Kidney (tissue), 14 donors: ENCODE data around the gene BRPF3. TPM values are rescaled to one million over a fixed set of nuclear protein-coding genes. Genes with fewer than 3 reads are reported as not detected.

ENCODE experiments used
- DNase-seq, 5 donors: peaks; one replicate each; pipeline ENCODE4 v3.0.0-alpha.2; 2013 to 2020
- FAIRE-seq: peaks from 2 replicates; lab custom pipeline; 2012; peaks lifted over from hg19 to GRCh38; lab: Jason Lieb, UNC
- H3K27ac ChIP-seq, 2 donors: one replicate each; pipeline ENCODE4 v1.7.0; 2013; ENCODE audit warnings: low read depth in 2 of 2, low read length in 2 of 2, inconsistent platforms in 1 of 2
- H3K27me3 ChIP-seq: one replicate; pipeline ENCODE4 v1.7.1; 2013; ENCODE audit warnings: low read length, inconsistent platforms; ENCODE audit not compliant: control insufficient read depth, insufficient read depth
- H3K36me3 ChIP-seq, 3 donors: one replicate each; pipeline versions ENCODE4 v1.7.0 to v1.7.1; 2013; ENCODE audit warnings: low read length in 3 of 3, control low read depth in 1 of 3, inconsistent platforms in 1 of 3; ENCODE audit not compliant: insufficient read depth in 3 of 3, control insufficient read depth in 2 of 3
- H3K4me1 ChIP-seq, 3 donors: one replicate each; pipeline versions ENCODE4 v1.7.0 to v1.7.1; 2013; ENCODE audit warnings: low read length in 3 of 3, inconsistent platforms in 1 of 3, low read depth in 1 of 3; ENCODE audit not compliant: control insufficient read depth in 2 of 3, insufficient read depth in 2 of 3
- H3K4me3 ChIP-seq, 3 donors: one replicate each; pipeline versions ENCODE4 v1.7.0 to v1.8.1; 2013; ENCODE audit warnings: low read length in 3 of 3, control low read depth in 1 of 3, inconsistent platforms in 1 of 3
- H3K9ac ChIP-seq, 3 donors: one replicate each; pipeline versions ENCODE4 v1.7.0 to v1.7.1; 2013; ENCODE audit warnings: low read length in 3 of 3, control low read depth in 1 of 3, inconsistent platforms in 1 of 3
- H3K9me3 ChIP-seq, 3 donors: one replicate each; pipeline versions ENCODE4 v1.7.0 to v1.7.1; 2013; ENCODE audit warnings: low read length in 3 of 3, control low read depth in 1 of 3, inconsistent platforms in 1 of 3; ENCODE audit not compliant: control insufficient read depth in 2 of 3, insufficient read depth in 1 of 3
- CTCF ChIP-seq: IDR thresholded peaks from 3 replicates; pipeline ENCODE4 v1.5.1; 2012; ENCODE audit warnings: mild to moderate bottlenecking, moderate library complexity, borderline replicate concordance; ENCODE audit not compliant: insufficient read depth; ENCODE audit errors: extremely low read depth
- intact Hi-C: fragments of 100-400 bp; cut with DNase I; formaldehyde crosslinking; loops from one replicate; pipeline ENCODE4 v1.11.1; 2022
- polyA plus RNA-seq: library from polyadenylated mRNA; stranded (reverse); fragments of 350-450 nt; fragmentation: Illumina TruSeq; extraction: RNeasy Lipid Tissue Mini Kit (QIAGEN cat#74804); gene quantifications from one replicate; pipeline ENCODE4 v1.2.3, GENCODE V29; 2014; ENCODE audit warnings: low read depth, low replicate concordance; ENCODE audit not compliant: insufficient read depth
- total RNA-seq: library from RNA; stranded (reverse); fragmentation: NEBNext Ultra II Directional; extraction: Animal tissue kit (Norgen Biotek cat#: 25700); gene quantifications from one replicate; pipeline ENCODE4 v1.2.1, GENCODE V29; 2021
- donor health status: control.
- donor health status: control.
- donor health status: control.
- donor health status: control.
- donor health status: control.
- donor health status: DM: yes; HTN: yes; CAD: no.
- donor health status: Normal renal cell carcinoma (clear cell type).

Gene BRPF3
- total and polyA plus RNA-seq, 2 donors from 2014 or later: 10.2 to 29.5 TPM

DNA sequence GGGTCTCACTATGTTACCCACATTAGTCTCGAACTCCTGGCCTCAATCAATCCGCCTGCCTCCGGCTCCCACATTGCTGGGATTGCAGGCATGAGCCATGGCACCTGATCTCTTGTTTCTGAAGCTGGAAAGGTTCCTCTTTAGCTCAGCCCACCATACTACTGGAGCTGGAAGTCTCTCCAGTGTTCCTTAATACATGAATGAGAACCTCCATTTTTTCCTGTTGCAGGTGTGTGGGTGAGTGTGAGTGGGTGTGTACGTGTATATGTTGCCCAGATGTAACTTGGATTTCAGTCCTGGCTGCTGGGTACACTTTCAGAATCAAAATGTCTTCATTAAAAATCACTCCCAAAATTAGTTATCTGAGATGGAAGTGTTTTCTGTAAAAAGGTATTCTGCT lies 84.4 kb downstream of the BRPF3 start:
- Histone ChIP-seq H3K27ac (no peak overlapping the region), H3K4me1 (no peaks in the 10 kb centered on the region), H3K4me3 (no peak overlapping the region), H3K9ac (no peak overlapping the region), H3K36me3 (no peaks in the 10 kb centered on the region), H3K27me3 (peaks cover 4% of the 10 kb centered on the region), H3K9me3 (no peaks in the 10 kb centered on the region)
- intact Hi-C loops: no loop called here
- FAIRE-seq (no peak), DNase-seq (no peak)
- TF ChIP-seq CTCF: no peak

Other genes with a start within 250 kb of the BRPF3 start
- 0.22 TPM for gene SLC26A8, start 172.1 kb upstream of the BRPF3 start, total RNA-seq
- not detected for gene SLC26A8, start 172.1 kb upstream of the BRPF3 start, polyA plus RNA-seq
- gene MAPK14, start 168.9 kb upstream of the BRPF3 start, total RNA-seq: 56.6 TPM
- gene MAPK14, start 168.9 kb upstream of the BRPF3 start, polyA plus RNA-seq: 19.9 TPM
- 43.3 TPM for gene MAPK13, start 66.2 kb upstream of the BRPF3 start, total RNA-seq
- 20.3 TPM for gene MAPK13, start 66.2 kb upstream of the BRPF3 start, polyA plus RNA-seq
- gene PNPLA1, start 73.3 kb downstream of the BRPF3 start, total RNA-seq: 0.19 TPM
- 1.2 TPM for gene PNPLA1, start 73.3 kb downstream of the BRPF3 start, polyA plus RNA-seq
- gene BNIP5, start 140.1 kb downstream of the BRPF3 start, total RNA-seq: 0.44 TPM
- not detected for gene BNIP5, start 140.1 kb downstream of the BRPF3 start, polyA plus RNA-seq
- gene ETV7, start 190.9 kb downstream of the BRPF3 start, total RNA-seq: 4.6 TPM
- gene ETV7, start 190.9 kb downstream of the BRPF3 start, polyA plus RNA-seq: 0.99 TPM
- 0.13 TPM for gene PXT1, start 246.1 kb downstream of the BRPF3 start, total RNA-seq
- not detected for gene PXT1, start 246.1 kb downstream of the BRPF3 start, polyA plus RNA-seq
- 35.6 TPM for gene KCTD20, start 246.3 kb downstream of the BRPF3 start, total RNA-seq
- gene KCTD20, start 246.3 kb downstream of the BRPF3 start, polyA plus RNA-seq: 11.5 TPM